Mammary epithelial cell (primary cell): Measurements from ENCODE around the gene LAMA4.

ENCODE experiments used
- EZH2 ChIP-seq: IDR thresholded peaks from 2 replicates; pipeline ENCODE4 v1.6.1; 2012; ENCODE audit warnings: low read length, inconsistent platforms, borderline replicate concordance
- TF ChIP-seq, protein P1 (sequence below), 2 donors: IDR thresholded peaks in 1 of 2; conservative IDR thresholded peaks in 1 of 2; 2 replicates each; pipeline ENCODE4 v1.5.1; 2011 to 2012; ENCODE audit warnings: inconsistent platforms in 2 of 2, low read length in 2 of 2, mild to moderate bottlenecking in 2 of 2, control low read depth in 1 of 2, low read depth in 1 of 2; ENCODE audit not compliant: insufficient read depth in 1 of 2; ENCODE audit errors: extremely low read depth in 1 of 2

DNA sequence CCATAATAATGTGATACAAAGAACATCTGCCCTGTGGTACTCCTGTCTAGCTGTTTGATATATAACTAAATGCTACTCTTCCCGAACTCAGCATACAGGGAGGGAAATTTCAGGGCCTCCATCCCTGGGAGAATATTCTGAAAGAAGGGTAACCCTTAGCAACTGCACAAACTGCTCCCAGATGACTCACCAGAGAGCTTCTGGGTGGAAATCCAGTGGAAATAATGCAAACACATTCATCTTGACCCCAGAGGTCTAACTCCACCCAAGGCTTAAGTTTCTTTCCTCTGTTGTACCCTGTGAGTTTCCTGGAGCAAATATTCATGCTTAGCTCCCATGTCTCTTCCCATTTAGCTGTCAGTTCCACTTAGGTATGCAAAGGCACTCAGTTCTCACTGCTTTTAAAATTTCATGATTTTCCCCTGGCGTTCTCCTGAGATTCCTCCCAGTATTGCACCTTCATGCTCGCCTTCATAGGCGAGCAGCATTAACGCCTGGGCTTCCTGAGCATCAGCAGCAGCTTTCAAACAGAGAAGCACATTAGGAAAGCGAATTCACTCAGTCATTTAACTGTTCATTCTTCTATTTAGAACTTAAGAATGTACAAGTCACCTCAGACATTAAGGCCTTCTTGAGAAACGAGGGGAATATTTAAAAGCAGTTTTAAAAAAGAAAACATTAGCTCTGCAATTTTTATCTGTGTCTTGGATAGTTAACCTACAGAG is 43.8 kb upstream of the LAMA4 start:
- TF ChIP-seq, protein P1, sequence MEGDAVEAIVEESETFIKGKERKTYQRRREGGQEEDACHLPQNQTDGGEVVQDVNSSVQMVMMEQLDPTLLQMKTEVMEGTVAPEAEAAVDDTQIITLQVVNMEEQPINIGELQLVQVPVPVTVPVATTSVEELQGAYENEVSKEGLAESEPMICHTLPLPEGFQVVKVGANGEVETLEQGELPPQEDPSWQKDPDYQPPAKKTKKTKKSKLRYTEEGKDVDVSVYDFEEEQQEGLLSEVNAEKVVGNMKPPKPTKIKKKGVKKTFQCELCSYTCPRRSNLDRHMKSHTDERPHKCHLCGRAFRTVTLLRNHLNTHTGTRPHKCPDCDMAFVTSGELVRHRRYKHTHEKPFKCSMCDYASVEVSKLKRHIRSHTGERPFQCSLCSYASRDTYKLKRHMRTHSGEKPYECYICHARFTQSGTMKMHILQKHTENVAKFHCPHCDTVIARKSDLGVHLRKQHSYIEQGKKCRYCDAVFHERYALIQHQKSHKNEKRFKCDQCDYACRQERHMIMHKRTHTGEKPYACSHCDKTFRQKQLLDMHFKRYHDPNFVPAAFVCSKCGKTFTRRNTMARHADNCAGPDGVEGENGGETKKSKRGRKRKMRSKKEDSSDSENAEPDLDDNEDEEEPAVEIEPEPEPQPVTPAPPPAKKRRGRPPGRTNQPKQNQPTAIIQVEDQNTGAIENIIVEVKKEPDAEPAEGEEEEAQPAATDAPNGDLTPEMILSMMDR (conservative IDR thresholded peaks at IDR 0.05 in 1 of 2, IDR thresholded peaks at IDR 0.05 in 1 of 2; ENCODE audit: extremely low read depth in 1 of 2, insufficient read depth in 1 of 2, low read depth in 1 of 2, low read length in 2 of 2) = no peak
- TF ChIP-seq EZH2 = no peak
